GM19351 (cell line): Measurements from ENCODE around the gene POU2AF1.
A peak's percentile ranks its signal among the peaks of the same experiment; 100 is the strongest.
"Not testable (repeated sequence)": the region's sequence is repeated elsewhere in the genome, so short reads cannot be mapped to it uniquely, and the experiment has no call there.

Source experiments
- ATAC-seq: cut with Tn5 transposase; IDR thresholded peaks from one replicate; pipeline ENCODE4 v1.9.1; 2021; ENCODE audit warnings: mild to moderate bottlenecking, moderate library complexity; ENCODE audit not compliant: unreplicated experiment

POU2AF1 gene

DNA sequence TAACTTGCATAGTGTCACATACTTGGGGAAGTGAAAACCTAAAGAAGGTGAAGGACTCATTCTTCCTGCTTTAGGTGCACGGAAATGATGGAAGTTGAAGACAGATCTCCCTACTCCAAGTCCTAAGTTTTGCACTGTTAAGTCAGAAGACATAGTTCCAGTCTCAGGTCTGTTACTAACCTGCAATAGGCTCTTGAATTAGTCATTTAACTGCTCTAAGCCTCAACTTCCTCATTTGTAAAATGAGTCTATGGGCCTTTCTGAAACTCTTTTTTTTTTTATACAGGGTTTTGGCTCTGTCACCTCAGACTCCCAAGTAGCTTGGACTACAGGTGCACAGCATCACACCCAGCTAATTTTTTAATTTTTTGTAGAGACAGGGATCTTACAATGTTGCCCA lies 30.8 kb upstream of the POU2AF1 start:
- peak; percentile 67 for ATAC-seq

DNA sequence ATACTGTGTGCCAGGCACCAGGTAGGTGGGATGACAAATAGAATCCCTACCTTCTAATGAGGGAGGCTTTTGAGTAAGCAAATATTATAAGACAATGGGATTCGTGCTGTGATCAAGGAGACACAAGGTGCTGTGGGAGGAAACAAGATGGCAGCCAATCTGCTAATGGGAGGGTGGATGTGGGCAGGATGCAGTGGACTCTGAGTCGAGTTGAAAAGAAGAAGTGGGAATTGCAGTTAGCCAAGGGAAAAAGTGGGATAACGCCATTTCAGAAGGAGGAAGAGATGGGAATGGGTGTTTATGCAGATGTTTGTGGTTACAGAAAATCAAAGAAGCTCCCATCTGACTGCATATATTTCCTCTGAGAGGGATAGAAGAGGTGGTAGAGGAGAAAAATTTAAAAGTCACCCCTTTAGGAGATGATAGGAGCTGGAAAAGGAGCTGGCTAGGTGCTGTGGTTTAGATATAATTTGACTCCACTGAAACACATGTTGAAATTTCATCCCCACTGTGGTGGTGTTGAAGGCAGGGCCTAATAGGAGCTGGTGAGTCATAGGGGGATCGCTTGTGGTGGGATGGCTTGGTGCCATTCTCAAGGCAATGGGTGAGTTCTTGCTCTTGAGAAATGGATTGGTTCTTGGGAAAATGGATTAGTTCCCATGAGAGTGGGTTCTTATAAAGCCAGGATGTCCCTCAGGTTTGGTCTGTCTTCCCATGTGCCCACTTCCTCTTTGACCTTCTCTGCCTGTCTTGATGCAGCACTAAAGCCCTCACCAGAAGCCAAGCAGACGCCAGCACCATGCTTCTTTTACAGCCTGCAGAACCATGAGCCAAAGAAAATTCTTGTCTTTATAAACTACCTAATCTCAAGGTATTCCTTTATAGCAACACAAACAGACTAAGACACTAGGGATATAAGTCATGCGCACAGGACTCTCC lies 30.0 kb upstream of the POU2AF1 start:
- peak; percentile 40 for ATAC-seq

DNA sequence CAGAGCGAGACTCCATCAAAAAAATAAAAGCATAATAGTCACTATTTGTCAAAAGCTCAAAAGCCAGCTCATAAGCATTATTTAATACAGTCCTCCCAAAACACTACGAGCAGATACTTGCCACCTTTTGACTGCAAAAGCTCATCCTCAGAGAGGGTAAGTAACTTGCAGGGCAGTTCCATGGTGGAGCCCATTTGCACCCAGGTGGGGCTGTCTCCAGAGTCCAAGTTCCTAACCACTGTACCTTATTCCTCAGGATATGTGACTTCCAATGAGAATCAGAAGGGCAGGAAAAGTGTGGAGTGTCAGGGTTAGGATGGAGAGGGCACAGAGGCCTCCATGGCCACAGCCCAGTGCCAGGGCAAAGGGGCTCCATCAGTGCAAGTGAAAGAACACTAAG lies 28.6 kb upstream of the POU2AF1 start:
- no peak for ATAC-seq

DNA sequence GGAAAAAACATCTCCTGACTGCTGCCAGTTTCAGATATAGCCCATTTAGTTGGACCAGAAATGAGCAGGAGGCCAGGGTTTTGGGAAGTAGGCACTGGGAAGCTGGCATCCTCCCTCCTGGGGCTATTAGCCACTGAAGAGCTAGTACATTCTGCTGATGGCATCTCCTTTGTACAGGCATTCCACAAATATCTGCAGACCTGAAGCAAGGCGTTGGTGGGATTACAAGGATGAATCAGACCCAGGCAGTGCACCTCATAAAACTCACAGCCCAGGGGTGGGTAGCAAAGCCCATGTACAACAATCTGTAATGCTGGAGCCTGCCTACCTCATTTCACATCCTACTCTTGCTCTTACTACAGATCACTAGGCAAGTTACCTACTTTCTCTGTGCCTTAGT lies 27.5 kb upstream of the POU2AF1 start:
- ATAC-seq = no peak

DNA sequence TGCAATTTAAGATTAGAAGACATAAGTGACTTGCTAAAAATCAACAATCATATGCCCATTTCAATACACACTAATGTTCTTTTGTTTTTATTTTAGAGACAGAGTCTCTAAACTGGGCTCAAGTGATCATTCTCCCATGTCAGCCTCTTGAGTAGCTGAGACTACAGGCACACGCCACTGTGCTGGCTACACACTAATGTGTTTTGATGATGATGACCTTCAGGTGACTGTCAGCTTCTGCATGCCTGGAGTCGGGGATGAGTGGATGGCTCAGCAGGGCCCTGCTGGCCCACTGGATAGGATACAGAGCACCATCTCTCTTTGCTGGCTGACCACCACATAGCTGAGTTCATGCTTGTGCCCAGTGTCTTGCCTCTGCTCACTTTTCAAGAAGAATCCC lies 27.0 kb upstream of the POU2AF1 start:
- no peak for ATAC-seq

DNA sequence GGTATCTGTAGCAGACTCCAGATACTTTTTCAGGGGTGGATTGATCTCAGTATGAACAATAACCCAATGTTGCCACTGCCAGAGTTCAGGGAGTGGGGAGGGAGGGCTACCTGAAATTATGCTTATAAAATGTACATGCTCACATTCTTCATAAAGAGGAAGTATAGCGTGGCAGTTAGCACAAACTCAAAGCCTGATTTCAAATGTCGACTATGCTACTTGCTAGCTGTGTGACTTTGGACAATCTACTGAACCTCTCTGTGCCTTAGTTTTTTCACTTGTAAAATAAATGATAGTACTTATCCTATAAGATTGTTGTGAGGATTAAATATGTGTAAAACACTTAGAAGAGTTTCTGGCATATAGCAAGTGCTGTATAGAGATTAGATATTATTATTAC lies 26.5 kb upstream of the POU2AF1 start:
- ATAC-seq = no peak

DNA sequence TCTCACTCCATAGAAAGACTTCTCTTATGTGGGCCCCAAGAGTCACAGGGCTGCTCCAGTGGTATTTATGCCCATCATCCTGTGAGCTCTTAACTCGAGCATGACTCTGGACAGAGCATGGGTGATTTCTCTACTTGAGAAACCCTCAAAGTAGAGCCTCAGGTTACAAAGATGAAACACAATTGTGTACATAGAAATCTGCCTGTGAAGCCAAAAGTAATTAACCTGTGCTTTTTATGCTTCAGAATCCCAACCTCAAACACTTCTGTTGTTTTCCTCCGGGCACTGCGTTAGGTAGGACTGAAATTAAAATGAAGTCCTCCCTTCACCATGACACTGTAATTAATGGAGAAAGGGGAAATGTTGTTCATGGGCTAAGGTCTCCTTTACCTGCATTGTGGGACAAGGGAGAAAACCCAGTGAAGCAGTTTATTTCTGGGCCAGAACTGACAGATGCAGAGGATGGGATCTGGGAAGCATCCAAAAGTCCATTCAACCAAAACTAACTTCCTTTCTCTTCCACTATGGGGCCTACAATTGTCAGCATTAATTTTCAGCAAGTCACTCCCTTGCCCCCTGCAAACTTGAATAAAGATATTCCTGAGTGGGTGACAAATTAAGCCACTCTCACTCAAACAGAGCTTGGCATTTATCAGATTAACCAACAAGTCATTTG lies 24.1 kb upstream of the POU2AF1 start:
- ATAC-seq = no peak

DNA sequence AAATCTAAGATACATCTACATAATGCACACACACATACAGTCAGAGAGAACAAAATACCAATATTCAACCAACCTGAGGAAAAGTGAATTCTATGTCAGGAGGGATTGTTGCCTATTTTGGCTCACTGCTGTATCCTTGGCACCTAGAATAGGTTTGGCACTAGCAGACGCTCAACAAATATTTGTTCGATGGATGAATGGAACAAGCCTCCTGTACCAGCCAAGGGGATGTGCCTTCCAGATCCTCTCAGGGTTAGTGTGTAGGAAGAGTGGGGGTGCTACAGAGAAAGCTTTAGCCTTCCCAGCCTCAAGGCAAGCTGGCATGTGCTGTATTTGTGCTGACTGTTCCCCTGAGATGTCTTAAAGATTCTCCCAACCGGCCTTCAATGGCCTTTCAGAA lies 23.3 kb upstream of the POU2AF1 start:
- ATAC-seq = no peak

DNA sequence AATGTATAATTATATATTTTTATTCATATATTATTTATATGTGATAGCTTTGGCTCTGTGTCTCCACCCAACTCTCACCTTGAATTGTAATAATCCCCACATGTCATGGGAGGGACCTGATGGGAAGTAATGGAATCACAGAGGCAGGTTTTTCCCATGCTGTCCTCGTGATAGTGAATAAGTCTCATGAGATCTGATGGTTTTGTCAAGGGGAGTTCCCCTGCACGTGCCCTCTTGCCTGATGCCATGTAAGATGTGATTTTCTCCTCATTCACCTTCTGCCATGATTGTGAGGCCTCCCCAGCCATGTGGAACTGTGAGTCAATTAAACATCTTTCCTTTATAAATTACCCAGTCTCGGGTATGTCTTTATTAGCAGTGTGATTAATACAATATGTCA lies 22.9 kb upstream of the POU2AF1 start:
- ATAC-seq = not testable (repeated sequence)

DNA sequence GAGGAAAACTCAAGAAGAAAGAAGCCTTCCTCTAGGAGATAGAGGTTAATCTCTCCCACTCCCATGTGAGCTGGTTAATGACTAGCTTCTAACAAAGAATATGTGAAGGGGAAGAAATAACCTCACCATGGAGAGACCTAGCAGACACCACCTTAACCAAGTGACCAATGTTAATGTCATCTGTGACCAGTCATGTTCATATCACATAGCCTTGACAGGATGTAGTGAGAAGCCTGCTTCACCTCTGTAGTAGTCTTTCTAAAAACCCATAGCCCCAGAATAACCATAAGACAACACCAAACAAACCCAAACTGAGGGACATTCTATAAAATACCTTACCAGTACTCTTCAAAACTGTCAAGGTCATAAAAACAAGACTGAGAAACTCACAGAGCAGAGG lies 21.5 kb upstream of the POU2AF1 start:
- ATAC-seq = peak; percentile 39

DNA sequence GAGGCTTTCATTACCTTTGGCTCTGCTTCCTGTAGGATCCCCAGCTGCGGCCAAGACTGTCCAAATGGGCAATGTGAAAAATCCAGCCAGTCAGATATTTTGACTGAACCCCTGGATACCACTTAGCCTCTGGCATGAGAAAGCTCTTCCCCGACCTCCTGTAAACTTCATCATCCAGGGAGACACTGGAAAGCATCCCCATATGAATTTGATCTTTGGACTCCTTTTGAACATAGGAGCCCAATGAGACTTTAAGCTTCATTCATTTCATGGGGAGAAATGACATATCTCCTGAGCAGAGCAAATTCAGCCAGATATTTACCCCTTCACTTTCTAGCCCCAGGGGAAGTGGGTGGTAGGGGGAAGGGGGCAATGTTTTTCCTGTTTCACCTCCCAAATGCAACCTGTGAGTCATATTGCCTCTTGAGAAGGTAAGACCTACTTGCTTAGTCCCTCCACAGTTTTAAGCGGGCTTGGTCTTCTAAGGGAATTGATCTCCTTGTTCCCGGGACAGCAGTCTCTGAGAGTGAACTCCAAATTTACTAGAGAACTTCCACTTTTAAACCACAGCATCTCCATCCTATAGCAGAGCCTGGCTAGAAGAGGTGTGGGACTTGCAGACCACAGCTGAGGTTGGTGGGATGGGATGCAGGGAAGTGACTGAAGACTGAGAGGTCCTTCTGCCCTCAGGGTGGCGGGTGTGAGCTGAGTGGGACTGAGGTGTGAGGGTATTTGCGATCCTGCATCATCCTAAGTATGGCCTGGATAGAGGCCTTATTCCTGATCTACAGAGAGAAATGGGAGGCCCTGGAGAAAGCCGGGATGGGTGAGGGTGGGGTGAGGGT lies 20.3 kb upstream of the POU2AF1 start:
- no peak for ATAC-seq

DNA sequence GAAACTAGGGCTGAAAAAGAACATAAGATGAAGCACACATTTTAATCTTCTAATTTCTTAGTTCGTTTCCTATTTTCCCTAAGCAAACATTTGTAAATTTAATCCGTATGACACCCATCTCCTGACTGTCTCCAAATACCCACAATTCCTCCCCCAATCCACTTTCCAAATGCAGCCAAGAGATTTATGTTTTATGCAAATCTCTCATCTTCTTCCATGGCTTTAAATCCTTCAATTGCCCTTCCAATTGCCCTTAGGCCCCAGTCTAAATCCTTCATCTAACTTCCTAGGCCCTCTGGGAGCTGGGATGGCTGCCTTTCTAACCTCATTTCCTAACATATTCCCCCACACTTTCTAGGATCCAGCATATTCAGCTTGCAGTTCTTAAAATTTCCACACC lies 18.0 kb upstream of the POU2AF1 start:
- ATAC-seq = no peak

DNA sequence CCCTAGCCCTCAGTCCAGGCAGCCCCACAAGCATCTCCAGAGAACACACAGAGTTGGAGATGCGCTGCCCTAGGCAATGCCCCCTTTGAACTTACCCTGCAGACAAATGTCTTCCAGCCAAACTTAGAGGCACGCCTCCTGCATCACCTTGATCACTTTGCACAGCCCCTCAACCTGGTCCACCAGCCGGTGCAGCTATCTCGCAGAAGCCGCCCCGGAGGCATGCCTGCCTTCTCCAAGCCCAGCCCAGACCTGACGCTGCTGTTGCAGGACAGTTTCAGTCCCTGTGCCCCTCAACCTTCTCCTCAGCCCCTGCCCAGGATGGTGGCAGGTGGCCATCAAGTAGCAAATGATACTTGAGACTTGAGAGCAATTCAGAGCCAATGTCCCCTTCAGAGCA lies 16.7 kb upstream of the POU2AF1 start:
- ATAC-seq = no peak

DNA sequence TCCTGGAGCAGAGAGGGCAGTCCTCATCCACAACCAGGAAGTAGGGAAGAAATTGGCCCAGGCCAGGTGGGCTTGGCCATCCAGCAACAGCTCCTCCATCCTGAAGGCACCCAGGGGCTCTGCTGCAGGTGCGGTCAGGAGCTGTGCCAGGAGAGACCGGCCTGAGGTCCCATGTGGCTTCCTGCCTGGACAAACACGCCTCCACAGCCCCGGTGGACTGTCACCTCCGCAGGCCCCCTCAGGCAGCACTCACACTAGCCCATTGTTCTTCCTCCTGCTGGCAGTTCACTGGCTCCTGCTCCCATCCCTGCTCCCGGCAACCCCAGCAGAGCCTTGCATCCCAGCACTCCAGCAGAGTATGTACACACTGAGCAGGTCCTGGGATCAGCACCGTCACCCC lies 16.0 kb upstream of the POU2AF1 start:
- ATAC-seq = no peak

DNA sequence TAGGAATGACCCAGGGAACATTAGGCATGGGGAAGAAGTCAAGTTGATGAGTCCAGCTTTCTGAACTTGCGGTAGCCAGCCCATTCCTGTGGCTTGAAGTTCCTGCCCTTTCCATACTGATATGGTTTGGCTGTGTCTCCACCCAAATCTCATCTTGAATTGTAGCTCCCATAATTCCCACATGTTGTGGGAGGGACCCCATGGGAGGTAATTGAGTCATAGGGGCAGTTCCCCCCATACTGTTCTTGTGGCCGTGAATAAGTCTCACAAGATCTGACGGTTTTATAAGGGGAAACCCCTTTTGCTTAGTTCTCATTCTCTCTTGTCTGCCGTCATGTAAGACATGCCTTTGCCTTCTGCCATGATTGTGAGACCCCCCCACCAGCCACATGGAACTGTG lies 15.1 kb upstream of the POU2AF1 start:
- ATAC-seq = peak; percentile 31

DNA sequence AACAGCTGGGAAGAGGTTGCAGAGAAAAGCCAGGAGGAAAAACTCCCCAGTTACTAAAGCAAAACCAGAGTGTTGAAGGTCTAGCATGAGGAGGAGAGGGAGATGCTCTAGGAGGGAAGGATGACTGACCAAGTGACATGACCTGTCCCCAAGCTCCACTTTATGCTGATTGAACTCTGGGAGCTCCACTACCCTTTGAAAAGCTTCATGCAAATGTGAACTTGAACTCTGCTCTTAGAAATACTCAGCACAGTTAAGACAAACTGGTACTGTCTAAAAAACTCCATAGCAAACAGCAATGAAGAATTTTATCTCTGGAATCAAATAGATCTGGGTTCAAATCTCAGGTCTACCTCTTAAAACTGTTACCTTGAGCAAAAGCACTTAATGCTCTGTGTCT lies 14.5 kb upstream of the POU2AF1 start:
- ATAC-seq = no peak

DNA sequence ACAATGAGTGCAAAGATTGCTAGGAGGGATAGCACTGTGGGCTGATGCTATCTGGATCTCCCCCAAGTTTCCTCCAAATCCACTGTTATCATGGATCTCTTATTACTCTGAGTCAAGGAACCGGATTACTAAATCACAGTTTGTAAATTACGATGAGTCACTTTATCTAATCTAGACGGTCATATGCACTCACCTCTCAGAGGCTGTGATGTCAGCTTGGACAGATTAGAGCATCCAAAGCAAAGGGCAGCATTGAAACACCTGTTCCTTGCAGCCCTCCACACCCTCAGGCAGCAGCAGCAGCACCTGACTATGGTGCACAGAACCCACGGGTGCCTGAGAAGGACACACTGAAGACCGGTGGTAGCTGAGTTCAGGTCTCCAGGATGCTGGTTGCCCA lies 14.0 kb upstream of the POU2AF1 start:
- ATAC-seq = no peak

DNA sequence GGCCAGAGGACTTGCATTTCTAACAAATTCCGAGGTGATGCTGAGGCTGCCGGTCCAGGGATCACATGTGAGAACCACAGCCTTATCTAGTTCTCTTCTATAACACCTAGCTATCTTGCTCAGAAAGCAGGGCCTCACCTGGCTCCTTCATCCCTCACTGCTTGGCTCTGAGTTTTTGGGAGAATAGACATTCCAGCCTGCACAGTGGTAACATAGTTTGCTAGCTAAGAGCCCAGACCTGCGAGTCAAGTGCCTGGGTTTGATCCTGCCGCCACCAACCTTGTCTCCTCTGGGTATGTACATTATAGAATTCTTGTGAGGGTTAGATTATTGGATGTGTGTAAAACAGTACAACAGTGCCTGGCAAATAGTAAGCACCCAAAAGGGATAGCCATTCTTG lies 13.5 kb upstream of the POU2AF1 start:
- no peak for ATAC-seq

DNA sequence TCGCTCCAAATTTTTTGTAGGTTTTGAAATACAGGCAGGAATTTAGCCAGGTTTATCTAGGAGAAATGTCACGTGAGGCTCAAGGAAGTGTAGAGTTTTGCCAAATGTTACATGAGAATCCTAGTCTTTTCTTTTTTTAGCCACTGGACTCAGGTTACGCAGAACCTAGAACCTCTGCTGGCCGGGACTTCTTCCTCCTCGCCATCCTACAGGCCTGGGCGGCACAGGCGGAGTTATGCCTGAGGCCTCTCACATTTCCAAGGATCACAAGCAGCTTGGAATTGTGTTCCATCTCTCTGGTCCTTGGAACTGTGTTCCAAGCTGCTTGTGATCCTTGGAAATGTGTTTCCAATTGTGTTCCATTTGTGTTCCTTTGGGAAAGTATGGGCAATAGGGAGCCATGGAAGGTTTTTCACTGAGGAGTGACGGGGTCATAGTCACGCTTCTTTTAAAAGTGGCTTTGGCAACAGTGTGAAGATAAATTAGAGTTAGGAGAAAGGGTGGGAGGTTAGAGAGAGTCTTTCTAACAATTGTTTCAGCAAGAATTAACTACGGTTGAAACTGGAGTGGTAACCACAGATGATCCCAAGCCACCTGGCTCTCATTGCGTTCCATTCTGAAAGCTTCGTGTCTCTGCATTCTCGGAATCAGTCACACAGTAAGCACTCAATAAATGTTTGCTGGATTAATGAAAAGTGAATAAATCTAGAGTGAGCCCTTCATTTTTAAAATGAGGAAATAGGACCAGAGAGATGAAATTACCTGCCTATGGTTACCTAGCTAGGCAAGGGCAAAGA lies 12.5 kb upstream of the POU2AF1 start:
- no peak for ATAC-seq

DNA sequence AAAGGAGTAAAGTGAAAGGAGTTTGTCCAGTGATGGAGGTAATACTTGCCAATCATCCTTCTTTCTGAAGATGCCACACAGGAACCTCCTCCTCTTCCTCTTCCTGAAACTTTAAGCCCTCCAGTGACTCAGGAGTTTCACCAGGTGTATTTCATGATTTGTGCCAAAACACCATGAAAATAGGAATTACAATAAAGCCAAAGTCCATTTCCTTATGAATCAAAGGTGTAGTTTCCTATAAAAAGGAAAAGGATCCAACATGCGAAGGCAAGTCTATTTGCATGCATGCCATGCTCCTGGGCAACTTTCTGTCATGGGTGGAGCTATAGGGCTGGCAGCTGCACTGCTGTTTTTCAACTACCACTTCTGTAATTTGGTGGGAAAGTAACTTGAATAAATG lies 9.8 kb upstream of the POU2AF1 start:
- no peak for ATAC-seq

DNA sequence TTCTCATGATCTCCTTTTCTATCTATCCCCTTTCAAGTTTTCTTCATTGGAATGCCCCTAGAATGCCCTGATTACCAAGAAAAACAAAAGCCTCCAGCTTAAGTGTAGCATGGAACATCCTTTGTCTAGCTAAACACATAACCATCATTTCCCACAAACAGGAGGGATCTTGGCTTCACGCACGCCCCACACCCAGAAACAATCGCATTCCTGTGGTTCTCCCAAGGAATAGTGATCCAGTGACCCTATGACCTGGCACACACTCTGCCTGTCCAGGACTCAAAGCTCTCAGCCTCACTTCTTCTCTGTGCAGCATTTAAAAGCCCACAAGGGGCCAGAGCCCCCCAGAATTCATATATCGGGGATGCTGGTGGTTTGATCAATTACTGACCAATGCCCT lies 9.3 kb upstream of the POU2AF1 start:
- ATAC-seq = no peak
